Measurements from ENCODE around the gene TULP3.

TULP3 gene

GRCh38 chr12:2934371-2934770 lies 43.7 kb downstream of the TULP3 start:
- no peak for TF ChIP-seq CTCF (conservative IDR thresholded peaks at IDR 0.05)
- H3K27ac ChIP-seq, result no peak overlapping the region

- H3K27ac ChIP-seq, result no peak overlapping the region
- TF ChIP-seq CTCF (conservative IDR thresholded peaks at IDR 0.05), result no peak
These were observed 45.6 kb downstream of the TULP3 start for GRCh38 chr12:2936301-2936700.

- no peak overlapping the region for H3K27ac ChIP-seq
These were observed 46.8 kb downstream of the TULP3 start for GRCh38 chr12:2937500-2937899.

GRCh38 chr12:2939191-2939590 lies 48.5 kb downstream of the TULP3 start:
- TF ChIP-seq CTCF (conservative IDR thresholded peaks at IDR 0.05), result no peak

More at GRCh38 chr12:2937500-2937899, 46.8 kb downstream of the TULP3 start:
- TF ChIP-seq CTCF (conservative IDR thresholded peaks at IDR 0.05), result no peak

GRCh38 chr12:2940564-2940963 lies 49.9 kb downstream of the TULP3 start:
- H3K27ac ChIP-seq, result no peak overlapping the region
- no peak for TF ChIP-seq CTCF (conservative IDR thresholded peaks at IDR 0.05)

More at GRCh38 chr12:2939191-2939590, 48.5 kb downstream of the TULP3 start:
- no peak overlapping the region for H3K27ac ChIP-seq

GRCh38 chr12:2941524-2941923 lies 50.8 kb downstream of the TULP3 start:
- no peak for TF ChIP-seq CTCF (conservative IDR thresholded peaks at IDR 0.05)
- no peak overlapping the region for H3K27ac ChIP-seq

- TF ChIP-seq CTCF (conservative IDR thresholded peaks at IDR 0.05), result peak; percentile 95
These were observed 53.8 kb downstream of the TULP3 start for GRCh38 chr12:2944401-2945047.

More at GRCh38 chr12:2944401-2945047, 53.8 kb downstream of the TULP3 start:
- peak overlapping the region; percentile 60 for H3K27ac ChIP-seq

All from VCaP (cell line).